Cardiac fibroblast (primary cell): ENCODE results near the gene PEX11A.

Source experiments
- DNase-seq, 2 donors: peaks; one replicate each; pipeline versions ENCODE4 v3.0.0 to v3.0.0-alpha.2; 2010; ENCODE audit warnings: low read depth in 2 of 2
- H3K4me3 ChIP-seq, 2 donors: replicated peaks in 1 of 2; 1 replicate in 1 of 2; 2 replicates in 1 of 2; pipeline ENCODE4 v1.5.1; 2011; ENCODE audit warnings: low read depth in 2 of 2, low read length in 2 of 2, mild to moderate bottlenecking in 2 of 2, moderate library complexity in 1 of 2
- TF ChIP-seq, protein P1 (sequence below): IDR thresholded peaks from one replicate; pipeline ENCODE4 v1.5.1; 2011; ENCODE audit warnings: low read depth, mild to moderate bottlenecking, low read length, inconsistent platforms

The PEX11A gene

DNA sequence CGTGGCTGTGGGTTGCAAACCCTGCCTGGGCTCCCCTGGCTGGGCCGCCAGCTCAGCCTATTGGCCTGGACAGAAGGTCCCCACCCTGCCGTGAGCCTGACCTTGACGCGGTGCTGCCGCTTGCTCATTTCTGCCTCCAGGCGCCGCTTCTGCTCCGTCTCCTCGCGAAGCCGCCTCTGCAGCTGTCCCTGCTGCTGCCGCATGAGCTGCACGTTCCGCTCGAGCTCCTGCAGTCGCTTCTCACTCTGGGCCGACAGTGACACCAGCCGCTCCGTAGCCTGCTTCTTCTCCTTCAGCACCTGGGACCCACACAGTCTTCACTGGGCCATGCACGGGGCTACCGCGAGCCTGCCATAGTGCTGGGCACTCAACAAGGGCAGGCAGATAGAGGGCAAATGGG is 57.0 kb downstream of the PEX11A start:
- no peak overlapping the region for H3K4me3 ChIP-seq
- no peak for DNase-seq
- TF ChIP-seq, protein P1, sequence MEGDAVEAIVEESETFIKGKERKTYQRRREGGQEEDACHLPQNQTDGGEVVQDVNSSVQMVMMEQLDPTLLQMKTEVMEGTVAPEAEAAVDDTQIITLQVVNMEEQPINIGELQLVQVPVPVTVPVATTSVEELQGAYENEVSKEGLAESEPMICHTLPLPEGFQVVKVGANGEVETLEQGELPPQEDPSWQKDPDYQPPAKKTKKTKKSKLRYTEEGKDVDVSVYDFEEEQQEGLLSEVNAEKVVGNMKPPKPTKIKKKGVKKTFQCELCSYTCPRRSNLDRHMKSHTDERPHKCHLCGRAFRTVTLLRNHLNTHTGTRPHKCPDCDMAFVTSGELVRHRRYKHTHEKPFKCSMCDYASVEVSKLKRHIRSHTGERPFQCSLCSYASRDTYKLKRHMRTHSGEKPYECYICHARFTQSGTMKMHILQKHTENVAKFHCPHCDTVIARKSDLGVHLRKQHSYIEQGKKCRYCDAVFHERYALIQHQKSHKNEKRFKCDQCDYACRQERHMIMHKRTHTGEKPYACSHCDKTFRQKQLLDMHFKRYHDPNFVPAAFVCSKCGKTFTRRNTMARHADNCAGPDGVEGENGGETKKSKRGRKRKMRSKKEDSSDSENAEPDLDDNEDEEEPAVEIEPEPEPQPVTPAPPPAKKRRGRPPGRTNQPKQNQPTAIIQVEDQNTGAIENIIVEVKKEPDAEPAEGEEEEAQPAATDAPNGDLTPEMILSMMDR, result no peak

DNA sequence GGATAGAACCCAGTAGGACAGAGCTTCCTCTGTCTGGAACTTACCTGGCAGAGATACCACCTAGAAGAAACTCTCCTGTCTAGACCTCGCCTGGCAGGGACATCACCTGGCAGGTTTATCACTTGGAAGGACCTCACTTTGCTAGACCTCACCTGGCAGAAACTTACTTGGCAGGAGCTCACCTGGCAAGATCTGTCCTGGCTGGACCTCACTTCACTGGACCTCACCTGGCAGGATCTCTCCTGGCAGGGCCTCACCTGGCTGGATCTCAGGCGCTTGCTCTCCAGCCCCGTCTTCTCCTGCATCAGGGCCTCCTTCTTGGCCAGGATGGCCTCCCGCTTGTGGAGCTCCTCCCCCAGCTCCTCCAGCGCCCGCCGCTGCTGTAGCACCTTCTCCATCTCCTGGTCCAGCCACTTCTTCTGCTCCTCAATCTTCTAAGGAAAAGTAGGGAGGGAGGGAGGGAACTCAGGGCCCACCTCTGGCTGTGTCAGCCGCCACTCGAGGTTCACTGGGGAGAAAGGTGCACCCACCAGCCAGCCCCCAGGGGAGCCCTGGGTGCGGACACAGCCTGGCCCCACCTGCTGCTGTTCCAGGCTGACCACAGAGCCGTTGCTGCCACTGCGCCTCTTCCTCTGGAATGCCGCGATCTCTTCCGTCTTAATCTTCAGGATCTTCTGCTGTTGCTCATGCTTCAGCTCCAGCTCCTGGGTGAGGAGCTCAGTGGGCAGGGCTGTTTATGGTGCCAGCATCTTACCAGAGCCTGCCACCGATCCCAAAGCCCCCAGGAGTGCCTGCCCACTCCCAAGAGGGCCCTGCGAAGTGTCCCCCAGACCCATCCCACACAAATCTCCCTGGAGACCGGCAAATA is 57.8 kb downstream of the PEX11A start:
- no peak overlapping the region for H3K4me3 ChIP-seq
- TF ChIP-seq, protein P1, result no peak
- no peak for DNase-seq

DNA sequence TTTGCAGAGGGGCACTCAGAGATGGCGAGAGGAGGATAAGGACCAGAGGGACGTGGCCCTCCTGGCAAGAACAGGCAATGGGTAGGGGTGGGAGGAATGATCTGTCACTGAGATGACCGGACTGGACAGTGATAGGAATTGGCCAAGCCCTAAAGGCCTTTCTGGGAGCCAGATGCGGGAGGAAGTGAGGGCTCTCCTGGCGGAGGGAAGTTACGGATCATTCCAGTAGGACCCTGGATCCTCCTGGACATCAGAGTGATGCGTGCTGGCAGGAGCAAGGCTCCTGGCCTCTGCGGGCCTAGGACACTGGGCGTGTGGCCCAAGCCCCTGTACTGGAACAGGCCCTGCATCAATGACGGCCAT is 58.7 kb downstream of the PEX11A start:
- no peak overlapping the region for H3K4me3 ChIP-seq
- DNase-seq, result no peak
- TF ChIP-seq, protein P1, result no peak
